GM04504 (cell line): ENCODE data around the gene PCLAF.
"Not testable (repeated sequence)": the region's sequence is repeated elsewhere in the genome, so short reads cannot be mapped to it uniquely, and the experiment has no call there.

Experiments
- DNase-seq: peaks from one replicate; pipeline ENCODE4 v3.0.0-alpha.2; 2012; ENCODE audit warnings: low read depth

The PCLAF gene

DNA sequence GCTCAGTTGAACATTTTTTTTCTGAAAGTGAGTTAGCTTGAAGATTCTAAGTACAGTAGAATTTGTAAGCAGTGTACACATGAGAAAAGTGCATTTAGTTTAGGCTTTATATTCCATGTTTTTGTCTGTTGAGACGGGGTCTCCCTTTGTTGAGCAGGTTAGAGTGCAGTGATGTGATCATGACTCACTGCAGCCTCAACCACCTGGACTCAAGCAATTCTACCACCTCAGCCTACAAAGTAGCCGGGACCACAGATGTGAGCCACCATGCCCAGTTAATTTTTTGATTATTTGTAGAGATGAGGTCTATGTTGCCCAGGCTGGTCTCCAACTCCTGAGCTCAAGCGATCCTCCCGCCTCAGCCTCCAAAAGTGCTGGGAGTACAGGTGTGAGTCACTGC, 20.0 kb downstream of the PCLAF start:
- no peak for DNase-seq

DNA sequence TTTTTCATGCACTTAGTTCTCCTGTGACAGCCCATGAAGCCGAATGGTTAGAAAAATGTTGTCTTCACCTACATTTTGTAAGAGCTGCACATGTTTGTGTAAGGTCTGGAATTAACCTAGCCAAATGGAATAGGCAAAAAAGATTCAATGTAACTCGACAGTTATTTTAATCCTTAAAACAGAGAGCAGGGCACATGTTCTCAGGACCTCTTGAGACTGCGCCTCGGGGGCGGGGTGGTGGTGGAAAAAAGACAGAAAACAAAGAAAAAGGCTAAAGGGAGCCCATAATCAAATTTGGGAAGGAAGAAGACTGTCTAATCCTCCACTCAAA, 24.6 kb downstream of the PCLAF start:
- no peak for DNase-seq

DNA sequence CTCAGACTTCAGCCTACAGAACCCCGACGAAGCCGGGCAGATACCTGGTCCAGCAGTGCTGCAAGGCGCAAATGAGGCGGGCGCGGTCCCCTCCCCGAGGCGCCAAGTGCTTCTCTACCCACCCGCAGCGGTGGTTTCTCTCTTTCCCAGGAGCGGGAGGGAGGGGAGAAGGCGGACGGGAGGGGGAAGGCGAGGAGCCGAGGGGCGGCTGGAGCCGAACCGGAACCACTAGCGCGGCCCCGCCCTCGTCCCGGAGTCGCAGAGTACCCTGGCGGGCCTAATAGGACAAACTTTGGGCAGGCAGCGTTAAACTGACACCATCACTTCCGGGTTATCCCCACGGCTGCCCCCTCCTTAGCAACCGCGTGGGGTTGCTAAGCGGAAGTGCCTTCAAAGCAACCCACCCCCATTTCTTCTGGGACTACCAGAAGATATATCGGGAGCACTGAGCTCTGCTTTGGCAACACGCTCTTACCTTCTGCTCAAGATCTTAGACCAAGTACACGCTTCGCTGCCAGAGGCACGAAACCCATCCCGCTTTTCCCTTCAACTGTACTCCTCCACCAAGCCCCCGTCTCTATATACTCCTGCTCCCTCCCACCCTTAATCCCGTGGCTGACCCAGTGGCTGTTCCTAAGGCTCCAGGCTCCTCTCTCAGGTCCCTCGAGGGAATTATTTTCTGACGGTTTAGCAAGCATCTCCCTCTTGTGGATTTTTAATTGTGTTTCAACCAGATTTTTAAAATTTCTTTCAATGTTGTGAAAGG, 25.1 kb downstream of the PCLAF start, which contains the start of gene CSNK1G1:
Gene CSNK1G1 (minus strand): TSS at position 230 of the 766 bp plus-strand sequence. CDS start 55,674 bp downstream, outside the sequence.
- peak; percentile 97 for DNase-seq

DNA sequence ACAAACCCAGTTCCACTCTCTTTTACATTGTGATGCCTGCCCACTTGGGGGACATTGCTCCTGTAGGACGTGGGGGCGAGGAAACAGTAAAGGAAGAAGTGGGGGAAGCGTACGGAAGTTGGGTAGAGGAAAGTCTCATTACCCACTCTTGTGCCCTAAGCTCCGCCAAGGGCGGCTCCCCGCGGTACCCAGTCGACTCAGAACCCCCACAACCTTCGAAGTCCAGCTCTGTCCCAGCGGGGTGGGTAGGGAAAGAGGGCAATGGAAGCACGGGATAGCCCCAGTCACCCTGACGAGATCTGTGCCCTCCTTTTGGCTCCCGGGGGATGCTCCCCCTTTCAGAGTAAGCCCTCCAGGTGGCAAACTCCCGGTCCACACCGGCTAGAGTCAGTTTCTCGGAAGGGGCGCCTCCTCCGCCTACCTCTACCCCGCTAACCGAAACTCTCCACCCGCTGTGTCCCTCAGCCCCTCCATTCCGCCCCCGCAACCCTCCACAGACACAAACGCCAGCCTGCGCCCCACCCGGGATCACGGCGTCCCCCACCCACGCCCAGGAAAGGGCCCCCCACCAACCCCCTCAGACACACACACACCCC, 25.8 kb downstream of the PCLAF start:
- DNase-seq, result no peak

DNA sequence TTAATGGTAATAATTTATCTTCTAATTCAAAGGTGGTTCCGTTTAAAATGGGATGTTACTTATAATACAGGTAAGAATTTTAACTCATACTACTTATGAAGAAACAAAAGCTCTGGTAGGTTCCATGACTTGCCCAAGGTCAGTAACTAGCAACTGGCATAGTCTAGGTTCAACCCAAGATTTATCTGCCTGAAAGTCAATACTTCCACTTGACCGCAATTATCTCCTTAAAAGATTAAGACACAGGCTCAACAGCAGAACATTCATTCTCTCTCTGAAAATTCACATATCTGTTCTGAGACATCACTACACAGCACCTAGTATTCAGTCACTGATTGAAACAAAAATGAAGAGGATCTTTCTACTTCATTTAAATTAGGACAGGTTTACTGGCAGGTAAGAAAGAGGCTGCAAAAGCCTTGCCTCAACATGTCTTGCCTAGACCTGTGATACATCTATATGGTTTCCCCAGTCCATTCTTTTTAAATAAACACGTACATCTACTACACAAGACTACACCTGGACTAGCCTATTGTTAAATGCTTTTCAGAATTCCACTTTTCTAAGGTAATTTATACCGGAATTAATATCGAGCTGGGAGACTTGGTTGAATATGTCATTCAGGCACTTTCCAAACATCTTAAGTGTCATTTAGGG, 26.4 kb downstream of the PCLAF start:
- DNase-seq, result no peak

DNA sequence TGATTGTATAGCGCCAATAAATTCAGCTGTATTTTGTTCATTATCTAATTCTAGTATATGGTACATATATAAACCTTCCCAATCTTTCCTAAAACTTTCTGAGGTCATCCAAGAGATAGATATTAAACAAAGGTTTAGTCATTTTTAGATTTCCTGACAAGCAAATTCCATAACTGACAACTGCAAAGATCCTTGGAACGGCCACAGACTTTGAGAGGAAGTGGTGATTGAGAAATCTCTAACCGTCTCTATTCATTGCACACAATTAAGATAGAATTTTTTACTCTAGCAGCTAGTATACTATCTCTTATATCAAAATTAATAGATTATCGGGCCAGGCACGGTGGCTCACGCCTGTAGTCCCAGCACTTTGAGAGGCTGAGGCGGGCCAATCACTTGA, 30.0 kb downstream of the PCLAF start:
- DNase-seq, result no peak

DNA sequence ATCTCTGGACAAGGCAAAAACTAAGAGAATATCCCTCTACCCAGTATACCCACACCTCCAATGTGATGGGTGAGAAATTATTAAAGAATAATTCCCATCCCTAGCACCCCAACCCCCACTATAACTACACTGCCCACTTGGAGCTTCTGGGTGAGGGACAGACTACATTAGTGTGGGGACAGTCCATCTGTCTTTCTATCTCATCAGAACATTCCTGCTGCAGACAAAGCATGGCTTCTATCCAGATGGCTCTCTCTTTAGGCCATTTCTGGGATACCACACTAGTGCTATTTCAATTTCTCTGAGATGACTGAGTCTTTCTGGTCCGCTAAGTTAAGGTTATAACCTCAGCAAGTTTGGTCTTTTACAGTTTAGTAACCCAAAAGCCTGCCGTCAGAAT, 31.9 kb downstream of the PCLAF start:
- DNase-seq, result no peak

DNA sequence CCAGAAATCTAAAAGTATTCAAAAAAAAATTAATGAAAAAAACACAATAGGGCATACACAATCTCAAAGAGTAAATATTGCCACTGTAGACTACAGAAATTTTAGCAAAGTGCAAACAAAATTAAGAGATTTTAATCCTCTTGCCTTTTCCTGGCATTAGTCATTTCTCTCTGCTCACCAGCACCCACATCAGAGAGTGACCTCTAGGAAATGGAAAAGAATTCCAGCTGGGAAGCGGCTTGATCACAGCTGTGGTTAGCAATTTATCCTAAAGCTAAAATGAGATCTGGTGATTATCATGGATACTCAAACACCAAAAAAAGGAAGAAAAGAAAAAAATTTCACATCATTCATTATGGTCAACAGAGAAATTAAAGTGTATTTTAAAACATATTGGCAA, 32.8 kb downstream of the PCLAF start:
- DNase-seq, result no peak

DNA sequence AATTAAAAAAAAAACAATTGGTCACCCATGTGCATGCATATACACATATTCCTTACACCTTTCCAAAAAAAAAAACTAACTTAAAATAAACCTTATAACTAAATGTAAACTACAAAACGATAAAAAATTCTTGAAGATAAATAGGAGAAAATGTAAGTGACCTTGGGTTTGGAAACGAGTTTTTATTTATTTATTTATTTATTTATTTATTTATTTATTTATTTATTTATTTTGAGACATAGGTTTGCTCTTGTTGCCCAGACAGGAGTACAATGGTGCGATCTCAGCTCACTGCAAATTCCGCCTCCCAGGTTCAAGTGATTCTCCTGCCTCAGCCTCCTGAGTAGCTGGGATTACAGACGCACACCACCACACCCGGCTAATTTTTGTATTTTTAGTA, 35.0 kb downstream of the PCLAF start:
- not testable (repeated sequence) for DNase-seq

DNA sequence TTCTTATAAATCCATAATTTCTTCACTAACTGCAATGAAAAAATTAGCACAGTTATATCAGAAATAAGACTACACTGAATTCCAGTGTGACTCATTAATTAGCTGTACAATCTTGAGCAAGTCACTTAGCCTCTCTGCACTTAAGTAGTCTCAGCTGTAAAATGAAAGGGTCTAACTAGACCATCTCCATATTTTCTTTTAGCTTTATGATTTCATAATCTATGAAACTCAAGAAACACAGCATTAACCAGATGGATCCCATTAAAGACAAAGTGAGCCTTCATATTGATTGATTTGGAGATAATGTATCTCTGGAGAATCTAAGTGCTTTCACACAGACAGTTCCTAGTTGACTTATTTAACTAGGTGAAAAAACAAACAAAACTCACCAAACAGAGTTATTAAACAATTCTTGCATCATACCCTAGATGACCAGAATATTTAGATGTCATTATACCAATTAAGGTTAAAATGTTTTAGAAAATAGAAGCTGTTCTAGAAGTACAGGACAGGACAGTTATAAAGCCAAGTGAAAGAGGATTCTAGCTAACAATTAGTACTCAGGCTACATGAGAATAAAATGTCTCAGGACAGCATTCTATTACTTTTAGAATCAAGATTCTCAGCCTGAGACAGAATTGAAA, 36.5 kb downstream of the PCLAF start:
- no peak for DNase-seq

DNA sequence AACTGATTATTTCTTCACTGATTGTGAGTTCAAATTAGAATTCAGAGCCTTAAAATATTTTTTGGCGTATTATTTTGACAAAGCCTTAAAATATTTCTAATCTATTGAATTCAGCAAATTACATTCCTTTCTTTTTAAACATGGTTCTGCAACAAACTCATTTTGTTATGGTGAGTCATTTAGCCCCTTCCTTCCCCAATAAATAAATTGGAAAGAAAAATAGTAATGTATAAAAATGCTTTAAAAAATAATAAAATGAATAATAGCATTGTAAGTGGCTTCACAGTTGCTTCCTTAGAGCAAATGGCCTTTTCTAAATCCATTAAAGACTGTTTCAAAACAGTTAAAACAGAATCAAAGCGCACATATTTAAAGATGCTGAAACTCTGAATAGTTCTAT, 37.4 kb downstream of the PCLAF start:
- DNase-seq, result no peak

DNA sequence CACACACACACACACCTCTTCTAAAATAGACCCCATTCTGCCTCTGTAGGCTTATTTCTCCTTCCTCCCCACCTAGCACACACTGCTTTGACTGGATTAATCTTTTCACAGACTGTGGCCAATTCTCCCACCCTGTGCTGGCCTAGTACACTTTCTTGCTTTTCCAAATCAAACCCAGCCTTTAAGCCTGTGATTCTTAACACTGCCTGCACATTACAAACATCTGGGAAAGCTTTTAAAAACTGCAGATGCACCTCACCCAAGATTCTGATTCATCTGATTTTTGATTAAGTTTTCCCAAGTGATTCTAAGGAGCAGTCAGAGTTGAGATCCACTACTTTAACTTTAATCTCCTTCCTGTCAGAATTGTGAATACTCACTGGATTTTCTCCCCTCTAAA, 38.0 kb downstream of the PCLAF start:
- DNase-seq, result peak; percentile 47

DNA sequence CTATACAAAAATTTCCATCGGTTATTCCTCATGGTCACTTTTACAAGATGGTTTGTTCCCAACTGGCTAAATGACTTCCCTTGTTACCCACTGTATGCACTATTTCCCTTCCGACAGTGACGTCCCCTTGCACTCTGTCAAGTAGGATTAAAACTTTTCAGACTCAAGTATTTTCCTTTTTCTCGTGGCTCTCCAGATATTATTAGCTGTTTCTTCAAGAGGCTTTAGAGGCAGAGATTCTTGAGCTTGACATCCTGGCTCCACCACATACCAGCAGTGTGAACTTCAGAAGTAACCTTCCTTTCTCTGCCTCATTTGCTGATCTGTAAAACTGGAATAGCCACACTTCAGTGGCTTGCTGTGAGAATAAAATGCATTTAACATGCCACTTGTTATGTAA, 39.3 kb downstream of the PCLAF start:
- no peak for DNase-seq

DNA sequence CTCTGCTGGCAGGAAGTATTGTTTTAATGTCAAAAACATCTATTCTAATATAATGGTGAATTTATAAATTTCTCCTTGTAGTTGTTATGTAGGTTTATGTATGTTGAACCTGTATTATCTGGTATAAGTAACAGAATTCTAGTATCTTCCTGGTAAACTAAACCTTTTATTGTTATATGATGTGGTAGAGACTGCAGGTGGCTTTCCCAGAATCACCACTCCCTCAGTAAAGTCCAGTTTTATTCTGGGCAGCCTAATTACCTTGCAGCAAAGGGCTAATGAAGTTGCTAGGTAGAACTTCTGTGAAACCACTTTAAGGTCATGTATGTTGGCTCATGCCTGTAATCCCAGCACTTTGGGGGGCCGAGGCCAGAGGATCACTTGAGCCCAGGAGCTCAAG, 40.9 kb downstream of the PCLAF start:
- no peak for DNase-seq

DNA sequence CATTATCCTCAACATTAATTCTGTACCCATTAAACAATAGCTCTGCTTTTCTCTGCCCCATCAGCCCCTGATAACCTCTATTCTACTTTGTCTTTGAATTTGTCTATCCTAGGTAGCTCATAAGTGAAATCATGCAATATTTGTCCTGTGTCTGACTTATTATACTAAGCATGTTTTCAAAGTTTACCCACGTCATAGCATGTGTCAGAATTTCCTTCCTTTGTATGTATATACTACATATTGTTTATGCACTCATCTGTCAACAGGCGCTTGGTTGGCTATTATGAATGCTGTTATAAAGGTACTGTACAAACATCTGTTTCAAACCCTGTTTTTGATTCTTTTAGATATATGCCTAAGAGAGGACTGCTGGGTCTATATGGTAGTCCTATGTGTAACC, 43.5 kb downstream of the PCLAF start:
- DNase-seq, result no peak

DNA sequence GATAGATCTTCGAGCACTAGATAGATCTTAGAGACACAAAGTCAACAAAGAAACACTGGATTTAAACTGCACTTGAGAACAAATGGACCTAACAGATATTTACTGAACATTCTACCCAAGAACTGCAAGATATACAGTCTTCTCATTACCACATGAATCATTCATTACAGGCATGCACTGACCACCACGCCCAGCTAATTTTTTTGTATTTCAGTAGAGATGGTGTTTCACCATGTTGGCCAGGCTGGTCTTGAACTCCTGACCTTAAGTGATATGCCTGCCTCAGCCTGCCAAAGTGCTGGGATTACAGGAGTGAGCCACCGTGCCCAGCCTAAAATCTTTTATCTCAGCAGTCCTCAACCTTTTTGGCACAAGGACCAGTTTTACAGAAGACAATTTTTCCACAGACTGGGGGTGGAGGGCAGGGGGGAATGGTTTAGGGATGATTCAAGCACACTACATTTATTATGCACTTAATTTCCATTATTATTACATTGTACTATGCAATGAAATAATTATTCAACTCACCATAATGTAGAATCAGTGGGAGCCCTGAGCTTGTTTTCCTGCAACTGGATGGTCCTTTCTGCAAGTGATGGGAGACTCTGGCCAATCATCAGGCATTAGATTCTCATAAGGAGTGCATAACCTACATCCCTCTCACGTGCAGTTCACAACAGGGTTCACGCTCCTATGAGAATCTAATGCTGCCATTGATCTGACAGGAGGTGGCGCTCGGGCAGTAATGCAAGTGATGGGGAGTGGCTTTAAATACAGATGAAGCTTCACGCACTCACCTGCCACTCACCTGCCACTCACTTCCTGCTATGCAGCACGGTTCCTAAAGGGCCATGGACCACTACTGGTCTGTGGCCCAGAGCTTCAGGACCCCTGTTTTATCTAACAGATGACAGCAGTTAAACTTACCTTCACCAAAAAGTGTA, 47.0 kb downstream of the PCLAF start:
- DNase-seq, result no peak

DNA sequence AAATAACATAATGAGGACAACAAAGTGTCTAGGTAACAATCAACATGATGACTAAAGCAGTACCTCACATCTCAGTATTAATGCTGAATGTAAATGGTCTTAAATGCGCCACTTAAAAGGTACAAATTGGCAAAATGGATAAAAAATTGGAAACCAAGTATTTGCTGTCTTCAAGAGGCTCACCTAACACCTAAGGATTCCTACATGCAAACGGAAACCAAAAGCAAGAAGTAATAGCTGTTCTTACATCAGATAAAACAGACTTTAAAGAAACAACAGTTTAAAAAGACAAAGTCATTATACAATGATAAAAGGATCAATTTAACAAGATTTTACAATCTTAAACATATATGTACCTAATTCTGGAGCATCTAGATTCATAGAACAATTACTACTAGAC, 47.7 kb downstream of the PCLAF start:
- DNase-seq, result no peak

DNA sequence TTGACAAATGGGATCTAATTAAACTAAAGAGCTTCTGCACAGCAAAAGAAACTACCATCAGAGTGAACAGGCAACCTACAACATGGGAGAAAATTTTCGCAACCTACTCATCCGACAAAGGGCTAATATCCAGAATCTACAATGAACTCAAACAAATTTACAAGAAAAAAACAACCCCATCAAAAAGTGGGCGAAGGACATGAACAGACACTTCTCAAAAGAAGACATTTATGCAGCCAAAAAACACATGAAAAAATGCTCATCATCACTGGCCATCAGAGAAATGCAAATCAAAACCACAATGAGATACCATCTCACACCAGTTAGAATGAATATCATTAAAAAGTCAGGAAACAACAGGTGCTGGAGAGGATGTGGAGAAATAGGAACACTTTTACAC, 49.6 kb downstream of the PCLAF start:
- DNase-seq, result not testable (repeated sequence)

DNA sequence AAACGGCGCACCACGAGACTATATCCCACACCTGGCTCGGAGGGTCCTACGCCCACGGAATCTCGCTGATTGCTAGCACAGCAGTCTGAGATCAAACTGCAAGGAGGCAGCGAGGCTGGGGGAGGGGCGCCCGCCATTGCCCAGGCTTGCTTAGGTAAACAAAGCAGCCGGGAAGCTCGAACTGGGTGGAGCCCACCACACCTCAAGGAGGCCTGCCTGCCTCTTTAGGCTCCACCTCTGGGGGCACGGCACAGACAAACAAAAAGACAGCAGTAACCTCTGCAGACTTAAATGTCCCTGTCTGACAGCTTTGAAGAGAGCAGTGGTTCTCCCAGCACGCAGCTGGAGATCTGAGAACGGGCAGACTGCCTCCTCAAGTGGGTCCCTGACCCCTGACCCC, 54.3 kb downstream of the PCLAF start:
- DNase-seq, result not testable (repeated sequence)

DNA sequence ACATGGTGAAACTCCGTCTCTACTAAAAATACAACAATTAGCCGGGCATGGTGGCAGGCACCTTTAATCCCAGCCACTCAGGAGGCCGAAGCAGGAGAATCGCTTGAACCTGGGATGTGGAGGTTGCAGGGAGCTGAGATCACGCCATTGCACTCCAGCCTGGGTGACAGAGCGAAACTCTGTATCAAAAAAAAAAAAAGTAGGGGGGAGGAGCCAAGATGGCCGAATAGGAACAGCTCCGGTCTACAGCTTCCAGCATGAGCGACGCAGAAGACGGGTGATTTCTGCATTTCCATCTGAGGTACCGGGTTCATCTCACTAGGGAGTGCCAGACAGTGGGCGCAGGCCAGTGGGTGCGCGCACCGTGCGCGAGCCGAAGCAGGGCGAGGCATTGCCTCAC, 54.8 kb downstream of the PCLAF start:
- DNase-seq, result not testable (repeated sequence)

DNA sequence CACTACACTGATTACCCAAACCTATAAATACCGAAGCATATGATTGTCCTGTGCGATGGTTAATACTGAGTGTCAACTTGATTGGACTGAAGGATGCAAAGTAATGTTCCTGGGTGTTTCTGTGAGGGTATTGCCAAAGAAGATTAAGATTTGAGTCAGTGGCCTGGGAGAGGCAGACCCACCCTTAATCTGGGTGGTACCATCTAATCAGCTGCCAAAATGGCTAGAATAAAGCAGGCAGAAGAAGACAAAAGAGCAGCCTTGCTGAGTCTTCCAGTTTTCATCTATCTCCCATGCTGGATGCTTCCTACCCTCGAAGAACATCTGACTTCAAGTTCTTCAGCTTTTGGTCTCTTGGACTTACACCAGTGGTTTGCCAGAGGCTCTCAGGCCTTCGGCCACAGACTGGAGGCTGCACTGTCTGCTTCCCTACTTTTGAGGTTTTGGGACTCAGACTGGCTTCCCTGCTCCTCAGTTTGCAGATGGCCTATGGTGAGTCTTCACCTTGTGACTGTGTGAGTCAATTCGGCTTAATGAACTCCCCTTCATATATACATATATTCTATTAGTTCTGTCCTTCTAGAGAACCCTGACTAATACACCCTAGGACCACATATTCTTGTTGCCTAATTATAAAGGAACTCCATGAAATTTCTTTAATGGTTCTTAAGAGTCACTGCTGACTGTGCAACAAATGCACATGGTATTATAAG, 56.9 kb downstream of the PCLAF start:
- DNase-seq, result no peak
